A172 (cell line): ENCODE results near the gene GARIN3. TPM values are rescaled to one million over a fixed set of nuclear protein-coding genes. Genes with fewer than 3 reads are reported as not detected.

ENCODE experiments used
- DNase-seq: peaks from one replicate; pipeline ENCODE4 v3.0.0-alpha.2; 2015; ENCODE audit warnings: low spot score
- total RNA-seq: library from RNA; depleted of rRNA; stranded (reverse); fragments of >200 nt; shearing (Covaris generic); gene quantifications from 2 replicates; pipeline ENCODE4 v1.2.3, GENCODE V29; 2014; rRNA removed

GARIN3 gene
- total RNA-seq, 1 experiment from 2014 or later = not detected

DNA sequence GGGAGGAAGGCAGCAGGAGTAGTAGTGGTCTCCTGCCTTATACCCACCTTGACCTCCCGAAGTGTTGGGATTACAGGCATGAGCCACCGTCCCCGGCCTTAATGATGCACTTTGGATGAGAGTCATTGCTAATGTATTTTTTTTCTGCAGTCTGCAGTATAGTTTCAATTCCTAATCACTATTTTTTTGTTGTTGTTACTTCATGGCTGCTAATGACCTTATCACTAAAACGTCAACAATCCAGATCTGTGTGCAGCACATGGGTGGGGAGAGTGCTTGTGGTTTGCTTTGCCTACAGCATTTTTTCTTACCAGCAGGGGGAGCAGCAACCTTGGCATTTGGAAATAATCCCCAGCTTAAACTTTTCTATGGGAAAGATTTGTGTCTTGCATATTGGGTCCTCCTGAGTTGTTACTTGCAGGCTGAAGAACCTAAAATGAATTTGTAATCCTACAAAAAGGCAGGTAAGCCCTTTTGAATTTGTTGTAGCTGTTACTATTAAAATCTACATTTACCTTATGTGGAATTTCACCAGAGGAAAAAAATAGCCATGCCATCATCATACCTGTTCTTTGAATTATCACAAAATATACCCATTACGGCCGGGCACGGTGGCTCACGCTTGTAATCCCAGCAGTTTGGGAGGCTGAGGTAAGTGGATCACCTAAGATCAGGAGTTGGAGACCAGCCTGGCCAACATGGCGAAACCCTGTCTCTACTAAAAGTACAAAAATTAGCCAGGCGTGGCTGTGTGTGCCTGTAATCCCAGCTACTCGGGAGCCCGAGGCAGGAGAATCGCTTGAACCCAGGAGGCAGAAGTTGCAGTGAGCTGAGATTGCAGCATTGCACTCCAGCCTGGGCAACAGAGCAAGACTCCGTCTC is 17.1 kb downstream of the GARIN3 start:
- peak; percentile 67 for DNase-seq

DNA sequence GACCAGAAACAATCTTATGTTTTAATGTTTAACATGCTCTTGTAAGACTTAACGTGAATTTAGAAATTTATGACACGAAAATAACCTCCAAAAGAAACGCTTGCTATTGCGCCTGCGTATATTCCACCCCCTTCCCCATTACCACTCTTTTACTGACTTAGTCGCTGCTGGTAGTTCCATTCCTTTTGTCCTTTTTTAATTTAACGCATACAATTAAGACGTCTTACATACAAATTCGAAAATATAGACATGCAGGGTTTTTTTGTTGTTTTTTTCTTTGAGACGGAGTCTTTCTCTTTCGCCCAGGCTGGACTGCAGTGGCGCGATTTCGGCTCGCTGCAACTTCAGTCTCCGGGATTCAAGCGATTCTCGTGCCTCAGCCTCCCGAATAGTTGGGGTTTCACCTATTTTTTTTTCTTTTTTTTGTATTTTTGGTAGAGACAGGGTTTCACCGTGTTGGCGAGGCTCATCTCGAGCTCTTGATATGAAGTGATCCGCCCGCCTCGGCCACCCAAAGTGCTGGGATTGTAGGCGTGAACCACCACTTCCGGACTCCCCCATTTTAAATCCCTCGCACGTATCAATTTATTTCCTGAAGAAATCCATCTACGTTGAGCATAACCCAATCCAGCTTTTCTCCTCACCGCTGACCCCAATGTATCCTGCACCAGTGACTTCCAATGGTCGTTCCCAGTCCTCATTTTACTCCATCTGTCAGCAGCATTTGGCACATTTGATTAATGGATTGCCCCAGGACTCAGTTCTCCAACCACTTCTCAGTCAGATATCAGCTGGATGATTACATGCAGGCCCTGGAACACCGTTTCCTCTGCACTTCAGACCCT is 22.7 kb downstream of the GARIN3 start:
- DNase-seq = peak; percentile 31

- peak; percentile 99 for DNase-seq
Measured at GRCh38 chr5:157142317-157143126, 23.5 kb downstream of the GARIN3 start, which contains the start of gene MED7. Gene MED7 (minus strand): TSS chr5:157142865. CDS start chr5:157139431, 3,434 bp downstream.

- no peak for DNase-seq
Measured at GRCh38 chr5:157137691-157138090, 28.4 kb downstream of the GARIN3 start.

- DNase-seq = no peak
Measured at GRCh38 chr5:157132281-157132612, 33.8 kb downstream of the GARIN3 start.

GRCh38 chr5:157130925-157131324 is 35.1 kb downstream of the GARIN3 start:
- DNase-seq = peak; percentile 17

DNA sequence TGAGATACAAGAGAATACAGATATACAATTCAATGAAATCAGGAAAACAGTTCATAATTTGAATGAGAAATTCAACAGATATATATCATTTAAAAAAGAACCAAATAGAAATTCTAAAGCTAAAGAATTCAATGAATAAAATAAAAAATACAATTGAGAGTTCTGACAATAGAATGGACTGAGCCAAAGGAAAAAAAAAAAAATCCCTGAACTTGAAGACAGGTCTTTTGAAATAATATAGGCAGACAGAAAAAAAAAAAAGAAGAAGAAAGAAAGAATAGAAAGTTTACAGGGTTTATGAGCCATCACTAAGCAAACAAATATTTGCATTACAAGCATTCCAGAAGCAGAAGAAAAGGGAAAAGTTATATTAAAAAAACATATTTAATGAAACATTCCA is 44.4 kb downstream of the GARIN3 start:
- no peak for DNase-seq

GRCh38 chr5:157120102-157120501 is 46.0 kb downstream of the GARIN3 start:
- no peak for DNase-seq

DNA sequence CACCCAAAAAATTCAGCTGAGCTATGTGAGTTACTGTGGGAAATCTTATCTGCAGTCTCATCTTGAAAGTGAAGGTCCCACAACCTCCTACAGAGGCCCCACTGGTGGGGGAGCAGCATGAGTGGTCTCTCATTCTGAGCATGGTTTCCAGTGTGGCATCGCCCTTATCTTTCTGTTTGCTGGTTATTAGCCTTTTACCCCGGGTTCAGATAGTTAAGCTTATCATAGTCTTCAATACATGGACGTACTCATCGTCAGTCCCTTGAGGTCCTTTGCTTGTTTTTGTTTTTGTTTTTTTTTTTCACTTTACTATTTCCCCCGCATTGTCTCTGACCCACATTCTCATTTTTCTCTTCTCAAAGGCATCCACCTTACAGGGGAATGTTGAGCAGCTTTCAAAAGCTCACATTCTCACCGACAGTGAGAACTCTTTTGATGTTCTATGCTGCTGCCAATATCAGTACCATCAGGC is 49.5 kb downstream of the GARIN3 start:
- DNase-seq = no peak

DNA sequence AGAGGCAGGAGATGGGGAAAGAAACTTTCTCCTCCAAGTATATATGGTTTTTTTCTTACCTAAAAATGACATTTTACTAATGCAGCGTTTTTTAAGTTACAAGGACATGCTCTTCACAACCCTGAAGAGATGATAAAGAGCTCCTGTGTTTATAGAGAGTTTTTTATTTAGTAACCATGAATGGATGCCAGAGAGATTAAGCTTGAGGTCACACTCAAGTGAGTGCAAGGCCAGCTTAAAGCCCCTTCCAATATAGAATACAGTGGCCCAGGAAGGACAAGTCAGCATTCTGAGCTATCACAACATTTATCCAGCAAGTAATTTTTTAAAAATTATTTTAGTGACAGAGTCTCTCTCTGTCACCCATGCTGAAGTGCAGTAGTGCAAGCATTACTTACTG is 50.6 kb downstream of the GARIN3 start:
- DNase-seq = no peak

GRCh38 chr5:157115012-157115411 is 51.1 kb downstream of the GARIN3 start:
- DNase-seq = no peak

DNA sequence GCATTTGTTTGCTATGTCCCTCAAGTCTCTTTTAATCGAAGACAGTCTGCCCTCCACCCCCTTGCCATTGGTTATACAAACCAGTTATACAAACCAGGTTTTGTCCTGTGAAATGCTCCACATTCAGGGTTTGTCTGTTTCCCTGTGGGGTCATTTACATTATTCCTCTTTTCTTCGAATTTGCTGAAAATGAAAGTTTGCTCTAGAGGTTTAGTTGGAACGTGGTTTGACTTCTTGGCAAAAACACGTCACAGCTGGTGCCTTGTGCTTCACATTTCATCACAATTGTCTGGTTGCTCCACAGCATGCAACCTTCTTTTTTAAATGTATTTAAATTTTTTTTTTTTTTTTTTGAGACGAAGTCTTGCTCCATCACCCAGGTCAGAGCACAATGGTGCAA is 53.1 kb downstream of the GARIN3 start:
- DNase-seq = no peak

Other genes with a start within 250 kb of the GARIN3 start
- gene TIMD4, start 203.0 kb downstream of the GARIN3 start, total RNA-seq = not detected in 2 replicates
- gene HAVCR1, start 107.1 kb downstream of the GARIN3 start, total RNA-seq = not detected in 2 replicates
- gene HAVCR2, start 57.2 kb downstream of the GARIN3 start, total RNA-seq = not detected in 2 replicates
- gene MED7, start 23.4 kb downstream of the GARIN3 start, total RNA-seq = 25.6 and 26.0 TPM in 2 replicates
- gene ITK, start 14.6 kb upstream of the GARIN3 start, total RNA-seq = 0.19 and 0.69 TPM in 2 replicates
- gene CYFIP2, start 99.9 kb upstream of the GARIN3 start, total RNA-seq = 24.7 and 47.7 TPM in 2 replicates